B cell (primary cell): ENCODE results near the gene ASPSCR1. TPM values are rescaled to one million over a fixed set of nuclear protein-coding genes. Genes with fewer than 3 reads are reported as not detected.

Experiments
- ATAC-seq: fragments of 200-7000 bp; cut with Tn5 transposase; one replicate; pipeline ENCODE4 v1.10.0; 2021; ENCODE audit warnings: low read depth, mild to moderate bottlenecking, moderate number of reproducible peaks, moderate library complexity
- CTCF ChIA-PET: fragments of 350-600 bp; sonication (Branson Sonifier 250); formaldehyde crosslinking; loops from one replicate; lab custom pipeline; 2021; ENCODE audit warnings: antibody characterized with exemption, inconsistent platforms; lab: Charles Lee
- POLR2A ChIA-PET: fragments of 350-600 bp; sonication (Branson Sonifier 250); formaldehyde crosslinking; loops from one replicate; lab custom pipeline; 2021; ENCODE audit warnings: antibody characterized with exemption; lab: Charles Lee
- DNase-seq: peaks from one replicate; pipeline ENCODE4 v3.0.0; 2013
- H2AFZ ChIP-seq: 2 replicates; pipeline ENCODE4 v1.6.1; 2012; ENCODE audit warnings: mild to moderate bottlenecking, low read depth, low read length; ENCODE audit not compliant: insufficient read depth, poor library complexity, severe bottlenecking
- H3K27ac ChIP-seq, 2 donors: 1 replicate in 1 of 2; 2 replicates in 1 of 2; pipeline ENCODE4 v1.5.1; 2012 to 2013; ENCODE audit warnings: low read length in 2 of 2, mild to moderate bottlenecking in 2 of 2, moderate library complexity in 1 of 2
- H3K27me3 ChIP-seq, 4 experiments: fragments of 200-600 bp in 1 of 4; sonication (generic) in 1 of 4; replicated peaks in 1 of 4; 1 replicate in 2 of 4; 2 replicates in 2 of 4; pipeline versions ENCODE4 v1.6.1 to v1.7.0; 2013 to 2016; ENCODE audit warnings: low read length in 3 of 4, mild to moderate bottlenecking in 2 of 4, mixed read lengths in 1 of 4, moderate library complexity in 1 of 4; ENCODE audit not compliant: insufficient read depth in 4 of 4, control insufficient read depth in 3 of 4; ENCODE audit errors: control extremely low read depth in 1 of 4
- H3K36me3 ChIP-seq, 2 experiments: replicated peaks in 1 of 2; 1 replicate in 1 of 2; 2 replicates in 1 of 2; pipeline versions ENCODE4 v1.6.1 to v1.7.1; 2013; ENCODE audit warnings: low read length in 1 of 2; ENCODE audit not compliant: insufficient read depth in 2 of 2, control insufficient read depth in 1 of 2; ENCODE audit errors: control extremely low read depth in 1 of 2, extremely low read depth in 1 of 2
- H3K4me1 ChIP-seq, 2 donors: fragments of 200-600 bp in 1 of 2; sonication (generic) in 1 of 2; 1 replicate in 1 of 2; 2 replicates in 1 of 2; pipeline versions ENCODE4 v1.5.1 to v1.6.1; 2013 to 2017; ENCODE audit warnings: low read length in 2 of 2; ENCODE audit not compliant: control insufficient read depth in 2 of 2, insufficient read depth in 2 of 2
- H3K4me2 ChIP-seq: replicated peaks from 2 replicates; pipeline ENCODE3; 2012; ENCODE audit warnings: mild to moderate bottlenecking, low read depth, low read length; ENCODE audit not compliant: poor library complexity, severe bottlenecking
- H3K4me3 ChIP-seq, 5 experiments: fragments of 200-600 bp in 1 of 5; sonication (generic) in 1 of 5; 1 replicate in 3 of 5; 2 replicates in 2 of 5; pipeline versions ENCODE4 v1.5.1 to v1.7.0; 2011 to 2016; ENCODE audit warnings: low read length in 4 of 5, mild to moderate bottlenecking in 4 of 5, low read depth in 2 of 5, control low read depth in 1 of 5, moderate library complexity in 1 of 5; ENCODE audit not compliant: insufficient read depth in 1 of 5; ENCODE audit errors: control extremely low read depth in 1 of 5, extremely low read depth in 1 of 5
- H3K79me2 ChIP-seq: fragments of 200-600 bp; sonication (generic); one replicate; pipeline ENCODE4 v1.6.0; 2016; ENCODE audit warnings: low read length; ENCODE audit not compliant: control insufficient read depth, insufficient read depth
- H3K9ac ChIP-seq: fragments of 200-600 bp; sonication (generic); 2 replicates; pipeline ENCODE4 v1.6.1; 2017; ENCODE audit warnings: mild to moderate bottlenecking, low read length, moderate library complexity
- H3K9me3 ChIP-seq, 3 donors: one replicate each; pipeline versions ENCODE4 v1.6.1 to v1.7.1; 2013; ENCODE audit warnings: low read length in 2 of 3; ENCODE audit not compliant: control insufficient read depth in 2 of 3, insufficient read depth in 1 of 3; ENCODE audit errors: control extremely low read depth in 1 of 3
- H4K20me1 ChIP-seq: 2 replicates; pipeline ENCODE4 v1.6.0; 2012; ENCODE audit warnings: mild to moderate bottlenecking, low read length; ENCODE audit not compliant: insufficient read depth, control insufficient read depth, poor library complexity, severe bottlenecking
- H3K27ac Mint-ChIP-seq: one replicate; pipeline ENCODE4 v1.8.0; 2021; ENCODE audit warnings: mixed read lengths
- H3K27me3 Mint-ChIP-seq: one replicate; pipeline ENCODE4 v1.8.0; 2021; ENCODE audit warnings: mixed read lengths
- H3K4me1 Mint-ChIP-seq: one replicate; pipeline ENCODE4 v1.8.0; 2021; ENCODE audit warnings: mixed read lengths
- H3K4me3 Mint-ChIP-seq: one replicate; pipeline ENCODE4 v1.8.0; 2021; ENCODE audit warnings: mixed read lengths
- H3K9me3 Mint-ChIP-seq: one replicate; pipeline ENCODE4 v1.8.0; 2022; ENCODE audit warnings: mixed read lengths; ENCODE audit not compliant: insufficient read depth
- CTCF ChIP-seq: fragments of 200-600 bp; IDR thresholded peaks from one replicate; pipeline ENCODE4 v1.8.0; 2022; ENCODE audit warnings: antibody characterized with exemption, mild to moderate bottlenecking
- EZH2 ChIP-seq: IDR thresholded peaks from 2 replicates; pipeline ENCODE4 v1.6.1; 2012; ENCODE audit warnings: borderline replicate concordance, low read depth, mild to moderate bottlenecking, moderate library complexity, low read length; ENCODE audit not compliant: insufficient read depth, poor library complexity, severe bottlenecking
- WGBS: methylation state at CpG from one replicate; pipeline ENCODE4 v1.1.5; 2013; ENCODE audit warnings: missing lambda C conversion rate; ENCODE audit not compliant: insufficient coverage; 5-methylcytosine and 5-hydroxymethylcytosine counted together
- intact Hi-C: fragments of 100-400 bp; cut with micrococcal nuclease; formaldehyde crosslinking; loops from one replicate; pipeline ENCODE4 v1.10.0; 2022
- polyA plus RNA-seq: library from polyadenylated mRNA; depleted of rRNA; stranded (reverse); fragments of >200 nt; gene quantifications from 2 replicates; pipeline ENCODE4 v1.2.3, GENCODE V29; 2012
- total RNA-seq, 2 donors: library from RNA; stranded (reverse); fragments of 120-200 nt in 1 of 2; gene quantifications; 1 replicate in 1 of 2; 2 replicates in 1 of 2; pipeline versions ENCODE4 v1.2.3 to v1.2.4, GENCODE V29; 2013 to 2022

The ASPSCR1 gene
- total and polyA plus RNA-seq, 2 donors (not counting 1 experiment from before 2014, with no cell fraction given): 34.0 to 46.7 TPM

- Mint-ChIP-seq H3K4me3 (no peak overlapping the region), H3K27ac (no peak overlapping the region), H3K9me3 (no peaks in the 10 kb centered on the region), H3K27me3 (no peaks in the 10 kb centered on the region), H3K4me1 (peaks cover 3% of the 10 kb centered on the region)
- DNase-seq: no peak
- no peak for TF ChIP-seq CTCF
- intact Hi-C loops: no loop called here
- WGBS: 98% methylated on average over 28 of the region's 28 CpGs
- Histone ChIP-seq H3K27me3 (no peaks in the 10 kb centered on the region), H3K27ac (no peak overlapping the region), H3K4me3 (no peak overlapping the region), H3K9me3 (no peaks in the 10 kb centered on the region), H3K4me1 (peaks cover 11 to 20% of the 10 kb centered on the region in 2 donors), H4K20me1 (peaks cover 19% of the 10 kb centered on the region), H3K79me2 (peaks cover 21% of the 10 kb centered on the region), H3K36me3 (peaks cover 0 to 48% of the 10 kb centered on the region in 2 experiments), H3K9ac (no peak overlapping the region), H2AFZ (no peak overlapping the region), H3K4me2 (no peak overlapping the region)
- ATAC-seq: no peak
- POLR2A ChIA-PET: interaction anchor here (0.5 kb wide), 1 partner anchor 387 kb away, joined by 3 read pairs; no protein-coding TSS in a partner anchor
- CTCF ChIA-PET: interaction anchor here (1.2 kb wide), 1 partner anchor 10 kb away, joined by 3 read pairs; the partner anchor contains the start of gene DUS1L
Observed at GRCh38 chr17:82055965-82056728, 78.7 kb downstream of the ASPSCR1 start.

- no peak overlapping the region for H3K27ac ChIP-seq
- DNase-seq: no peak
- H3K9me3 ChIP-seq: no peaks in the 10 kb centered on the region
- ChIA-PET POLR2A (interaction anchor here (0.5 kb wide), 1 partner anchor 388 kb away, joined by 3 read pairs; no protein-coding TSS in a partner anchor), CTCF (no interaction called here)
- H3K4me1 ChIP-seq: peaks cover 11 to 19% of the 10 kb centered on the region in 2 donors
- ATAC-seq: no peak
- H3K27me3 ChIP-seq: no peaks in the 10 kb centered on the region
- peaks cover 0 to 53% of the 10 kb centered on the region in 2 experiments for H3K36me3 ChIP-seq
- H3K4me3 ChIP-seq: no peak overlapping the region
- H3K9ac ChIP-seq: no peak overlapping the region
- intact Hi-C loops: no loop called here
- TF ChIP-seq CTCF (no peak), EZH2 (no peak)
- H3K9me3 Mint-ChIP-seq: no peaks in the 10 kb centered on the region
- H3K79me2 ChIP-seq: peaks cover 20% of the 10 kb centered on the region
- H3K4me1 Mint-ChIP-seq: peaks cover 3% of the 10 kb centered on the region
- H3K27ac Mint-ChIP-seq: no peak overlapping the region
- H2AFZ ChIP-seq: no peak overlapping the region
- 90% methylated on average over 29 of the region's 29 CpGs for WGBS
- H3K4me3 Mint-ChIP-seq: no peak overlapping the region
- H3K27me3 Mint-ChIP-seq: no peaks in the 10 kb centered on the region
- H4K20me1 ChIP-seq: peaks cover 19% of the 10 kb centered on the region
- H3K4me2 ChIP-seq: no peak overlapping the region
Observed at GRCh38 chr17:82056729-82057621, 79.5 kb downstream of the ASPSCR1 start.
